ENCODE results near the gene PHRF1.

The PHRF1 gene

GRCh38 chr11:616320-617198, 40.3 kb downstream of the PHRF1 start:
- no peak for DNase-seq

DNA sequence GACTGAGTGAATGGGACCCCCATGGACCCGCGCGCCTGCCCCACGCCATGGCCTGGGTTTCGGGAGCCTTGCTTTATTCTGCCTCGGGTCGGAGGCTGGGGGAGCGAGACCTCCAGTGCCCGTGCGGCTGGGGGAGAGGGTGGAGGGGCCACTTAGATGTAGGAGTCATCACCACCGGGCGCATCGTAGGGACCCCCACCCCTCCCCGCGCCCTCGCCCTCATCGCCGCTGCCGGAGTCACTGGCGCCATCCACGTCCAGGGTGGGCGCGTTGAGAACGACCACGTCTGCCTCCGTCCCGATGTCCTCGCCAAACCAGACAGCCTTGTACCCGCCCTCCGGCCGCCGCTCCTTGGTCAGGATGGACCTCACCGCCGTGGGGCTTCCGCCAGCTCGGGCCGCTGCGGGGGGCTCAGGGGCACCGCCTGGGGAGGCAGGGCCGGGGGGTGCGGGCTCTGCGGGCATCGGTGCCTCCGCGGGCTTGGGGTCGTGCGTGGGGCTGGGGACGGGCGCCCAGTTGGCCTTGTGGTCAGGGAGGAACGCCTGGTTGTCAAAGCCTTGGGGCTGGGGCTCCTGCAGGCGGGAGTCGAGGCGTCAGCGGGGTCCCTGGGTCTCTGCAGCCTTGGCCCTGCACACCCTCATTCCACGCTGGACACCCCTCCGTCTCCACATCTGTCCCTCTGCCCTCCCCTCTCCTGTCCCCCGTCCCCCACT, 41.1 kb downstream of the PHRF1 start:
- no peak for DNase-seq

- no peak for DNase-seq
These were observed 41.8 kb downstream of the PHRF1 start for GRCh38 chr11:617912-618682.

- no peak for DNase-seq
These were observed 42.8 kb downstream of the PHRF1 start for GRCh38 chr11:618856-619627.

DNA sequence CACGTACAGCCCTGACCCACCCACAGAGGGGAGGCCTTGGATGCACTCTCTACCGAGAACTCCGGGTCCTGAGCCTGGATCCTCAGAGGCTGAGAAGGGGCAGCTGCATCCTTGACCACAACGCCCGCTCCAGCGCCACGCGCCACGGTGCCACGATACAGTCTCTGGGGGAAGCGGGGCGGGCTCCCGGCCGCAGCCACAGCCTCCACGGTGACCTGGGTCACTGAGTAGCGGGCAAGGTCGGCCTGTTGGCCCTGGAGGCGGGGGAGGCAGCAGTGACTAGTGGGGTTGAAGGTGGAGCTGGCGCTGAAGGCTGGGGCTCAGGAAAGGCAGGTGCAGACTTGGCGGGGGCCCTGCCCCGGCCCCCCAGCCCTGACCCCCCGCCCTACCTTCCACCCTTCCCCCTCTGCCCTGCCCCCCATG, 43.4 kb downstream of the PHRF1 start:
- DNase-seq: no peak

- DNase-seq: no peak
These were observed 43.9 kb downstream of the PHRF1 start for GRCh38 chr11:620201-620600.

- no peak for DNase-seq
These were observed 44.9 kb downstream of the PHRF1 start for GRCh38 chr11:620935-621814.

DNA sequence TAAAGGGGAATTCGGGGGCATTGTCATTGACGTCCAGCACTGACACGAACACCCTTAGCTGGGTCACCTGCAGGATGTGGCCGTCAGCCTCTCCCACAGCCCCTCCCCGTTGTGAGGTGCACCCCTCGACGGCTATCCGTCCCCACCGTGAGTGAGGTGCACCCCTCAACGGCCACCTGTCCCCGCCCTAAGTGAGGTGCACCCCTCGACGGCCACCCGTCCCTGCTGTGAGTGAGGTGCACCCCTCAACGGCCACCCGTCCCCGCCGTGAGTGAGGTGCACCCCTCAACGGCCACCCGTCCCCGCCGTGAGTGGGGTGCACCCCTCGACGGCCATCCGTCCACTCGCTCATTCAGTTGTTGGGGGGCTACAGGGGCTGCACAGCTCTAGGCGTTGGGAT, 45.6 kb downstream of the PHRF1 start:
- no peak for DNase-seq

DNA sequence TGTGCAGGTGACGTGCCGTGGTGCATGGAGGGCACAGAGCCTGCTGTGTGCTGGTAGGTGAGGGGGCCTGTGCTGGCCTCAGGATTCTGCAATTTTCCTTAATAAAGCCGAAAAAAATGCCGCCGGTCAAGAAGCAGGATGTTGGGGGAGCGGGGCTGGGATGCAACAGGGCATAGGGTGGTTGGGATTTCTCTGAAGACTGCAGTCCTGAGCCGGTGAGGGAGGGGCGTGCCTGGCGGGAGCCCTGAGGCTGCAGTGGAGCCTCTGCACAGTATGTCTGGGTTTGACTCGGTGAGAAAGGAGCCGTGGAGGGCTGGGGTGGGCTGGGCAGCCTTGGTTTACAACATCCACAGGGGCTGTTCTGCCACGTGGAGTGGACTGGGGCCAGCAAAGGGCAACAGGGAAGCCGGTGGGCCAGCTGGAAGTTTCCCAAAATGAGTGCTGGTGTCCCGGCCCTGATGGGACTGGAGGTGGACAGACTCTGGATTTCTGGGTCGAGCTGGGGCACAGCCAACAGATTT, 47.1 kb downstream of the PHRF1 start:
- DNase-seq: no peak

GRCh38 chr11:623999-624704, 47.9 kb downstream of the PHRF1 start:
- no peak for DNase-seq

DNA sequence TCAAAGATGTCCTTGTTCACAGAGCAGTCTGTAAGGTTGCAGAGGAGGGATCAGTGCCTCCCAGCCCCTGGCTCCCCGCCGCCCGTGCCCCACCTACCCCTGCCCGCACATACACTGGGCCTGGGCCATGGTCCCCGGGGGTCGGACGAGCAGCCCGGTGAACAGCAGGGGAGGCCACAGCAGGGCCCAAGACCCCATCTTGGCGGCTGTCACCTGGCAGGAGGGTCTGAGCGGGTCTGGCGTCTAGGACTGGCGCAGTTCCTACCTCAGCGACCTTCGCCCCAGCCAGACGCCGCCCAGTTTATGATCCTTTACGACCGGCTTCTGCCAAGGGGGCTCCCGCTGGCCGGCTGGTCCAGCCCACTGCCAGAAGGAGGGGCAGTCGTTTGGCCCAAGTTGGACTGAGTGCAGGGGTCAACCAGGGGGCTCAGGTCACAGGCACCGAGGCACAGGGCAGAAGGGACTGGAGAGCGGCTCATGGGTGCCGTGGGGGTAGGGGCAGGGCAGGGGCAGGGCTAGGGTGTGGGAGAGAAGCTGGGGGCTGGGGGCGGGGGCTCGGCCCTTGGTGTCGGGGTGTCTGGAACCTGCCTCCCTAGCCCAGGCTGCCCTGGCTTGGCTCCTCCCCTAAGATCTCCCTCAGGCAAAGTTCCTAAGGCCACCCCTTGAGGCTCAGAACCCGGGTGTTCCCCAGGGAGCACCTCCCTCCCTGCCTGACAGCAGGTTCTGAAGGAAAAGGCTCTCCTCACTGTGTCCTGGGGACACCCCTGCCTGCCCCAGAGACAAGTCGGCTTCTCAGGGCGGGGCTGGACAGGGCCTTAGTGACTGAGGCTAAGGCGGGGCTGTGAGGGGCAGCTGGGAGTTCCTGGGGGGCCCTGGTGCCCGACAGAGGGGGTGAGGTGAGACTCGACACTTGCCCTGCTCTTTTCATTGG, 48.7 kb downstream of the PHRF1 start, which contains the start of gene CDHR5:
Gene CDHR5 (minus strand): TSS at position 251 of the 931 bp plus-strand sequence. CDS start 53 bp downstream, at position 198.
- no peak for DNase-seq

- no peak for DNase-seq
These were observed 49.5 kb downstream of the PHRF1 start for GRCh38 chr11:625636-626268.

- no peak for DNase-seq
These were observed 50.4 kb downstream of the PHRF1 start, which contains the start of gene SCT for GRCh38 chr11:626475-627307. Gene SCT (minus strand): TSS chr11:627181. CDS start chr11:627143, 38 bp downstream.

GRCh38 chr11:627308-627576, 51.0 kb downstream of the PHRF1 start:
- DNase-seq: no peak

DNA sequence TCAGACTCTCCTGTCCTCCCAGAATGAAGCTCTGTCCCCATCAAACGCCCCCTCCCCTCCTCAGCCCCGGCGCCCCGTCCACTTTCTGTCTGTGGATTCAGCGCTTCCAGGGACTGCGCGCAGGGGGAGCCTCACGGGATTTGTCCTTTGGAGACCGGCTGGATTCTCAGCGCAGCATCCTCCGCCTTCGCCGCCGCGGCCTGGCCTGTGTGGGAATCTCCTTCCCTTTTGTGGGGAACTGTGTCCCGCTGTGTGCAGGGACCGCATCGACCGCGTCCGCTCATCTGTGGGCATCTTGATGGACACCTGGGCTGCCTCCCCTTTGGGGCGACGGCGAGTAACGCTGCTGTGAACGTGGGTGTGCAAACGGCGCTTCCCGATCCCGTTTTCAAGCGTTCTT, 51.8 kb downstream of the PHRF1 start:
- DNase-seq: no peak

GRCh38 chr11:629237-629583, 52.9 kb downstream of the PHRF1 start:
- no peak for DNase-seq

GRCh38 chr11:630871-631270, 54.6 kb downstream of the PHRF1 start:
- no peak for DNase-seq

DNA sequence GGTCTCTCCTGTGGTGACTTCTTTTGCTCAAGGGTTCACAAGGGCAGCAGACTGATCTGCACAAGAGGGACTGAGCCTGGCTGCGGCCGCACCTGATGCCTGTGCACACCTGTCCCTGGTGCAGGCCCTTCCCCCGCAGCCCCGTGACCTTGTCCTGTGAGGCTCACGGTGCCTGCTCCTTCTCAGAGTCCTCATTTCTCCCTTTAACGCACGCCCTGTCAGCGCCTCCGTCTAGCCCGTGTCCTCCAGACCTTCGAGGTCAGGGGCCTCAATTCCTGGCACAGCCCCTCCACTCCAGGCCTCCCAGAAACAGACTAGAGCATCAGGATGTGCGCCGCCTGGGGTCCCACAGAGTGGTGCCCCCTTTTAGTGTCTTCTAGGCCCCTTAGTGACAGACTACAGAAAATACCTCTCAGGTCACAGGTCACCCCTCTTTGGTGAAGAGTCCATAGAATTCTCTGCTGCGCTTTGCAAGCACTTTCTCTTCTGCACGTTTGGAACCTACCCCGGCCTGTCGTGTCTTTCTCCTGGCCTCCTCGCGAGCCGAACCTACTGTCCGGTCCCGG, 59.8 kb downstream of the PHRF1 start:
- DNase-seq: no peak

Measured in NCI-H1092 (cell line).